Loucy (cell line): Measurements from ENCODE around the gene TMEM272.

ENCODE experiments used
- H2AFZ ChIP-seq: fragments of 200-600 bp; sonication (generic); 2 replicates; pipeline ENCODE4 v1.6.0; 2016; ENCODE audit warnings: antibody characterized with exemption, mild to moderate bottlenecking, low read length, moderate library complexity
- H3F3A ChIP-seq: fragments of 200-600 bp; 2 replicates; pipeline ENCODE4 v1.6.0; 2016; ENCODE audit warnings: antibody characterized with exemption, low read depth, mild to moderate bottlenecking
- H3K27me3 ChIP-seq: fragments of 200-600 bp; sonication (generic); 2 replicates; pipeline ENCODE4 v1.6.1; 2014; ENCODE audit warnings: low read length, mild to moderate bottlenecking; ENCODE audit not compliant: insufficient read depth, poor library complexity, severe bottlenecking
- H3K36me3 ChIP-seq: fragments of 200-600 bp; sonication (generic); 2 replicates; pipeline ENCODE4 v1.6.1; 2016; ENCODE audit warnings: low read length; ENCODE audit not compliant: insufficient read depth
- H3K4me1 ChIP-seq: fragments of 200-600 bp; sonication (generic); 2 replicates; pipeline ENCODE4 v1.5.1; 2014; ENCODE audit warnings: low read length, mild to moderate bottlenecking; ENCODE audit not compliant: insufficient read depth, poor library complexity, severe bottlenecking
- H3K4me2 ChIP-seq: fragments of 200-600 bp; sonication (generic); 2 replicates; pipeline ENCODE4 v1.6.0; 2014; ENCODE audit warnings: antibody characterized with exemption, low read length, low read depth, mild to moderate bottlenecking; ENCODE audit not compliant: poor library complexity, severe bottlenecking
- H3K4me3 ChIP-seq: fragments of 200-600 bp; sonication (generic); 2 replicates; pipeline ENCODE4 v1.5.1; 2014; ENCODE audit warnings: low read length, mild to moderate bottlenecking, mixed read lengths; ENCODE audit not compliant: poor library complexity, severe bottlenecking
- H3K79me2 ChIP-seq: fragments of 200-600 bp; sonication (generic); 2 replicates; pipeline ENCODE4 v1.6.1; 2014; ENCODE audit warnings: low read length; ENCODE audit not compliant: insufficient read depth
- H3K9ac ChIP-seq: fragments of 200-600 bp; sonication (generic); 2 replicates; pipeline ENCODE4 v1.6.0; 2014; ENCODE audit warnings: mild to moderate bottlenecking, low read depth, low read length, moderate library complexity; ENCODE audit not compliant: poor library complexity, severe bottlenecking
- H3K9me2 ChIP-seq: fragments of 200-600 bp; sonication (generic); replicated peaks from 2 replicates; pipeline ENCODE4 v1.6.1; 2016; ENCODE audit warnings: low read depth, low read length, mixed read lengths
- H3K9me3 ChIP-seq: fragments of 200-600 bp; sonication (generic); 2 replicates; pipeline ENCODE4 v1.6.1; 2014; ENCODE audit warnings: mild to moderate bottlenecking, antibody characterized with exemption, low read length, low read depth; ENCODE audit not compliant: insufficient read depth
- H4K20me1 ChIP-seq: fragments of 200-600 bp; sonication (generic); 2 replicates; pipeline ENCODE4 v1.6.0; 2014; ENCODE audit warnings: antibody characterized with exemption, low read length, mild to moderate bottlenecking; ENCODE audit not compliant: insufficient read depth, poor library complexity, severe bottlenecking
- EZH2phosphoT487 ChIP-seq: fragments of 200-600 bp; IDR thresholded peaks from 2 replicates; pipeline ENCODE4 v1.6.1; 2018; ENCODE audit warnings: antibody characterized with exemption, mild to moderate bottlenecking, moderate library complexity, borderline replicate concordance
- TF ChIP-seq, protein P1 (sequence below): fragments of 200-600 bp; sonication (generic); conservative IDR thresholded peaks from 2 replicates; pipeline ENCODE4 v1.5.1; 2014; ENCODE audit warnings: mild to moderate bottlenecking, antibody characterized with exemption, low read length

Gene TMEM272

DNA sequence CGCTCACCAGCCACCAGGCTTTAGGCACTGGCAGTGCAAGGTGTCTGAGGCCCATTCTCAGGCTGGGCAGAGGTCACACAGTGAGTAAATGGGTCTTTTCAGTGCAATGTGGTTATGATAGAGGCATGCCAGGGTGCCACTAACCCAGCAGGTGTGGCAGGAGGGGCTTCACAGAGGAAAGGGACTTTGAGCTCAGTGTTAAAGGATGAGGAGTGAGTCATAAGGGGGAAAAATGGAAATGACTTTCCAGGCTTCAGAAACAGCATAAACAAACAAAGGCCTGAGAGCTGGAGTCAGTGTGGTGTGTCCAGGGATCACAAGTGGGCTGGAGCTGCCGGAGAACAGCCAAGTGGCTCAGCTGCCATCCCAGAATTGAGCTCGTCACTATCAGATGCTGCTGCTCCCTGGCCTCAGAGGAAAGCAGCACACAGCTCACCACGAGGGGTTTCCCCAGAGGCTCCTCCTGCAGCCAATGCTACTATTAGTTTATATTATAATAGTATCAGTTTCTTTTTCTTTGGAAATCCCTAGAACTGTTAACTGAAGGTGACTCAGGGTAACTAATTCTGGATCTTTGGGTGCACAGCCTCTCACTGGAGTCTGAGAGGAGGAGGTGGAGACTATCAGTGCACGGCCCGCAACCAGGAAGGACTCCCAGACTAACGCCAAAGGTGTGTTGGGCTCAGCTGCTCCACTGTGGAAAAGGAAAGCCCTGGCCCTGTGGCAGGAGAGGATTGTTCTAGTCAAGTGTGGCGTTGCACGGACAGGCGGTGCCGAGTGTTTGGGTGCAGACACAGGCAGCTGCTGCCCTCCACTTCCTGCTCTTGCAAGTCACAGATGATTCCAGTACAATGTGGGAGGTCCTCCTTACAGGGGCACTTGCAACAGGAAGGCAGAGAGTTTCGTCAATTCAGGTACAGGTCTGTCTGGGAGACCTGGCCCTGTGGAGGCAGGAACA is 80.5 kb downstream of the TMEM272 start:
- Histone ChIP-seq H3K4me2 (peak overlapping the region; percentile 20), H3K4me1 (peaks cover 14% of the 10 kb centered on the region), H3K9me3 (no peaks in the 10 kb centered on the region), H2AFZ (no peak overlapping the region), H4K20me1 (no peaks in the 10 kb centered on the region), H3K27me3 (no peaks in the 10 kb centered on the region), H3K4me3 (no peak overlapping the region), H3K79me2 (no peaks in the 10 kb centered on the region), H3K9ac (no peak overlapping the region), H3K36me3 (peaks cover 27% of the 10 kb centered on the region; the same call in 1 of the 2 replicates), H3K9me2 (no peaks in the 10 kb centered on the region), H3F3A (no peaks in the 10 kb centered on the region)
- TF ChIP-seq, protein P1, sequence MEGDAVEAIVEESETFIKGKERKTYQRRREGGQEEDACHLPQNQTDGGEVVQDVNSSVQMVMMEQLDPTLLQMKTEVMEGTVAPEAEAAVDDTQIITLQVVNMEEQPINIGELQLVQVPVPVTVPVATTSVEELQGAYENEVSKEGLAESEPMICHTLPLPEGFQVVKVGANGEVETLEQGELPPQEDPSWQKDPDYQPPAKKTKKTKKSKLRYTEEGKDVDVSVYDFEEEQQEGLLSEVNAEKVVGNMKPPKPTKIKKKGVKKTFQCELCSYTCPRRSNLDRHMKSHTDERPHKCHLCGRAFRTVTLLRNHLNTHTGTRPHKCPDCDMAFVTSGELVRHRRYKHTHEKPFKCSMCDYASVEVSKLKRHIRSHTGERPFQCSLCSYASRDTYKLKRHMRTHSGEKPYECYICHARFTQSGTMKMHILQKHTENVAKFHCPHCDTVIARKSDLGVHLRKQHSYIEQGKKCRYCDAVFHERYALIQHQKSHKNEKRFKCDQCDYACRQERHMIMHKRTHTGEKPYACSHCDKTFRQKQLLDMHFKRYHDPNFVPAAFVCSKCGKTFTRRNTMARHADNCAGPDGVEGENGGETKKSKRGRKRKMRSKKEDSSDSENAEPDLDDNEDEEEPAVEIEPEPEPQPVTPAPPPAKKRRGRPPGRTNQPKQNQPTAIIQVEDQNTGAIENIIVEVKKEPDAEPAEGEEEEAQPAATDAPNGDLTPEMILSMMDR, result no peak
- no peak for TF ChIP-seq EZH2phosphoT487

DNA sequence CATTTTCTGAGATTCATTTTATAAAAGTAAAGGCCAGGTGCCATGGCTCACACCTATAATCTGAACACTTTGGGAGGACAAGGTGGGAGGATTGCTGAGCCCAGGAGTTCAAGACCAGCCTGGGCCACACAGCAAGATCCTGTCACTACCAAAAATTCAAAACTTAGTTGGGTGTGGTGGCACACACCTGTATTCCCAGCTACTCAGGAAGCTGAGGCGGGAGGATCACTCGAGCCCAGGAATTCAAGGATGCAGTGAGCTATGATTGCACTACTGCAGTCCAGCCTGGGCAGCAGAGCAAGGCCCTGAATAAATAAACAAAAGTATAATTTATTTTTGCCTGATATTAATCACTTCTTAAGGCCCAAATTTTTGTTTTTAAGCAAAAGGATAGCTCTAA is 81.5 kb downstream of the TMEM272 start:
- Histone ChIP-seq H4K20me1 (no peaks in the 10 kb centered on the region), H3K36me3 (peaks cover 31% of the 10 kb centered on the region; the same call in 1 of the 2 replicates), H3K4me2 (no peak overlapping the region), H3K9me3 (no peaks in the 10 kb centered on the region), H3K4me3 (no peak overlapping the region), H3K79me2 (no peaks in the 10 kb centered on the region), H3K27me3 (no peaks in the 10 kb centered on the region), H2AFZ (no peak overlapping the region), H3K4me1 (peaks cover 14% of the 10 kb centered on the region), H3K9me2 (no peaks in the 10 kb centered on the region), H3K9ac (no peak overlapping the region), H3F3A (no peaks in the 10 kb centered on the region)
- no peak for TF ChIP-seq EZH2phosphoT487
- TF ChIP-seq, protein P1, result no peak
